ENCODE data around the gene PROSER2.

Gene PROSER2

DNA sequence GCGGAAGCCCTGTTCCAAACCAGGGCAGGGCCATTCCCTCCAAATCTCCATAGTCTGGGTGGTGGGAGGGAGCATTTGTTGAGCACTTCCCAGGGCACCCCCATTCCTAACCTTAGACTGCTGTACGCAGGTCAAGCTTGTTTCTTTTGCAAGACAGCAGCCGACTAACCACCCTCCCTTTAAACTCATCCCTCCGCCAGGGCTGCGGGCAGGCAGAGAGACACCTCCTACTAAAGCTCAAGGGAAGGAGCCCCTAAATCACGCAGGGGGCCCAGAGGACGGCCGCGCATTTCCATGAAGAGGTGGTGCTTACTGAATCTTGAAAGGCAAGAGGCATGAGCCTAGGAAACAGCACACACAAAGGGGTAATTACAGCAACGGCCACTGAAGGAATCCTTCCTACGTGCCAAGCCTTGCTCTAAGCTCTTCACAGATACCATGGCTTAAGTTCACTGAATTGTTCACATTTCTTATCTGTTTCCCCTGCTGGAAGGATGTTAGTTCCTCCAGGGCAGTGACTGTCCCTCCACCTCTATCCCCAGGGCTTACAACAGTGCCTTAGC, 90.0 kb downstream of the PROSER2 start:
- DNase-seq = no peak

DNA sequence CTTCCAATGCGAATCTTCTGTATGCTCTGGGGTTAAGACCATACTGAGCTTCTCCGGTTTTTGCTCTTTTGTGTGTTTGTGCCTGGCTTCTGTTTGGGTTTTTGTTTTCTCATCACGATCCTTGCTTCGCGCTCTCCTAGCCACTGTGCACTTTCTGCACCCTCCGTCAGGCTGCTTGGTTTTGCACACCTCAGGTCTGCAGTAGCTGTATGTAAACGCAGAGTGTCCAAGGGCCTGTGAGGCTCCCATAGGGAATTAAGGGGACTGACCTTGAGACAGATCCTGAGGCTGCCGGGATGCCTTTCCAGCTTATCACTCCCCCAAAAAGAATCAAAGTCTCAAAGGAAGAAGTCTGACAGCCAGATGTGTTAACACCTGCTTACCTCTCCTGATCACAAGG, 95.2 kb downstream of the PROSER2 start:
- DNase-seq = no peak

DNA sequence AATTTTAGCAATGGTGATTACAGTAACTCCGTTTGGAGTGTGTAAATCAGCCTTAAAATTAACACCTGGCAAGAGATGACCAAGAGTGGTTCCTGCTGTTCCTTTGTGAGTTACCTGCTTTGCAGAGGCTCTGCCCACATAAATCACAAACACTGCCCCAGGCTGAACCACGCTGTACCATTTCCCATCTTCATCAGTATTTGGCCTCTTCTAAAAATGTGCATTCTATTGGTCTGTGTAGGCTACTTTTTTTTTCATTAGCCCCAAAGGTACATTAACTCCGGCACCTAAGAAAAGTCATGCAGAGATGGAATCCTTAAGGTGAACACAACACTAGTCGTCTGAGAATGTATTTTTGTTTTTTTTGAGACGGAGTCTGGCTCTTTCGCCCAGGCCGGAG, 96.1 kb downstream of the PROSER2 start:
- DNase-seq = no peak

Data from activated CD8-positive, alpha-beta memory T cell treated with anti-CD3 and anti-CD28 coated beads, Interleukin-2, amount 50 U/mL, for 4 hours (primary cell).